Ovary (tissue), 9 donors: Measurements from ENCODE around the gene APP. TPM values are rescaled to one million over a fixed set of nuclear protein-coding genes. Genes with fewer than 3 reads are reported as not detected.

Experiments
- DNase-seq, 5 donors: peaks; one replicate each; pipeline ENCODE4 v3.0.0-alpha.2; 2019 to 2020
- H3K27ac ChIP-seq, 2 donors: fragments of 200-600 bp; one replicate each; pipeline versions ENCODE4 v1.5.1 to v1.8.0; 2019 to 2022
- H3K27me3 ChIP-seq: fragments of 200-600 bp; one replicate; pipeline ENCODE4 v1.8.0; 2022
- H3K36me3 ChIP-seq: fragments of 200-600 bp; sonication (generic); one replicate; pipeline ENCODE4 v1.5.1; 2019
- H3K4me1 ChIP-seq: one replicate; pipeline ENCODE4 v1.8.1; 2013; ENCODE audit warnings: mild to moderate bottlenecking, moderate library complexity; ENCODE audit not compliant: insufficient read depth
- H3K4me3 ChIP-seq: fragments of 200-600 bp; sonication (generic); one replicate; pipeline ENCODE4 v1.5.1; 2017
- H3K9me3 ChIP-seq, 2 donors: fragments of 200-600 bp in 1 of 2; sonication (generic) in 1 of 2; one replicate each; pipeline versions ENCODE4 v1.5.1 to v1.8.1; 2013 to 2019; ENCODE audit warnings: mild to moderate bottlenecking in 1 of 2, moderate library complexity in 1 of 2
- EP300 ChIP-seq: sonication (generic); formaldehyde crosslinking; IDR thresholded peaks from one replicate; pipeline ENCODE4 v1.6.1; 2017; ENCODE audit warnings: antibody characterized with exemption
- POLR2A ChIP-seq: fragments of 450-650 bp; IDR thresholded peaks from one replicate; pipeline ENCODE4 v1.6.1; 2017; ENCODE audit warnings: antibody characterized with exemption, mild to moderate bottlenecking, moderate library complexity
- WGBS, 3 donors: extraction: QIAGEN DNeasy Blood & Tissue Kit in 1 of 3; methylation state at CpG; one replicate each; pipeline versions ENCODE4 v1.1.5 to v1.1.7; 2013 to 2017; 5-methylcytosine and 5-hydroxymethylcytosine counted together
- intact Hi-C, 4 donors: fragments of 100-400 bp; cut with DNase I; formaldehyde crosslinking; loops; one replicate each; pipeline versions ENCODE4 v1.11.0 to v1.15.1; 2022 to 2023
- polyA plus RNA-seq, 2 donors: library from polyadenylated mRNA; stranded (reverse); fragments of 200-250 nt in 1 of 2; fragments of 350-450 nt in 1 of 2; fragmentation: Illumina TruSeq in 1 of 2; extraction: RNeasy Lipid Tissue Mini Kit (QIAGEN cat#74804) in 1 of 2; gene quantifications; one replicate each; pipeline ENCODE4 v1.2.3, GENCODE V29; 2013 to 2014
- total RNA-seq, 7 donors: library from RNA; depleted of rRNA in 2 of 7; stranded (reverse); fragments of >200 nt in 2 of 7; fragmentation: NEBNext Ultra II Directional in 3 of 7; extraction: Animal tissue kit (Norgen Biotek cat#: 25700) in 3 of 7; gene quantifications; one replicate each; pipeline versions ENCODE4 v1.1.0 to v1.2.4, GENCODE V29; 2016 to 2023
- TF ChIP-seq, protein P1 (sequence below), 3 donors: fragments of 450-650 bp in 2 of 3; fragments of 200-600 bp in 1 of 3; IDR thresholded peaks; one replicate each; pipeline versions ENCODE4 v1.5.1 to v1.8.0; 2016 to 2022; ENCODE audit warnings: antibody characterized with exemption in 3 of 3, mild to moderate bottlenecking in 1 of 3
- donor health status: DM: no; HTN: no; CAD: no; lungs with moderate emphysema.
- donor health status: DM: no; HTN: no; CAD: no.
- donor health status: Bipolar disorder and iron deficiency.
- donor health status: DM: yes; HTN: yes; CAD: no.
- donor health status: DM: no; HTN: no; CAD: no.
- donor health status: DM: yes; HTN: yes; CAD: no.

The APP gene
- total and polyA plus RNA-seq, 9 donors = 211 to 945 (median 364) TPM

DNA sequence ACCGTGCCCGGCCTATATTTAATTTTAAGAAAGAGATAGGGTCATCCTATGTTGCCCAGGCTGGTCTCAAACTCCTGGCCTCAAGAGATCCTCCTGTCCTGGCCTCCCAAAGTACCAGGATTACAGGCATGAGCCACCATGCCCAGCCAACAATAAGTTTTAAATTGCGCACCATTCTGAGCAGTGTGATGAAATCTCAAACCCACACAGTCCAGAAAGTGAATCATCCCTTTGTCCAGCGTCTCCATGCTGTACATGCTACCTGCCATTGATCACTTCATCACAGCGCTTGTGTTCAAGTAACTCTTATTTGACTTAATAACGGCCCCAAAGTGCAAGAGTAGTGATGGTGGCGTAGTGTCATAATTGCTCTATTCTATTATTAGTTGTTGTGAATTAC is 75.4 kb downstream of the APP start:
- Histone ChIP-seq H3K36me3 (no peaks in the 10 kb centered on the region), H3K4me3 (no peak overlapping the region), H3K27me3 (no peaks in the 10 kb centered on the region), H3K9me3 (no peaks in the 10 kb centered on the region), H3K27ac (no peak overlapping the region), H3K4me1 (no peaks in the 10 kb centered on the region)
- 95 to 97% (median 96%) methylated on average over 7 of the region's 7 CpGs for WGBS, 3 donors
- DNase-seq = no peak
- intact Hi-C loops = no loop called here
- no peak for TF ChIP-seq EP300
- TF ChIP-seq, protein P1, sequence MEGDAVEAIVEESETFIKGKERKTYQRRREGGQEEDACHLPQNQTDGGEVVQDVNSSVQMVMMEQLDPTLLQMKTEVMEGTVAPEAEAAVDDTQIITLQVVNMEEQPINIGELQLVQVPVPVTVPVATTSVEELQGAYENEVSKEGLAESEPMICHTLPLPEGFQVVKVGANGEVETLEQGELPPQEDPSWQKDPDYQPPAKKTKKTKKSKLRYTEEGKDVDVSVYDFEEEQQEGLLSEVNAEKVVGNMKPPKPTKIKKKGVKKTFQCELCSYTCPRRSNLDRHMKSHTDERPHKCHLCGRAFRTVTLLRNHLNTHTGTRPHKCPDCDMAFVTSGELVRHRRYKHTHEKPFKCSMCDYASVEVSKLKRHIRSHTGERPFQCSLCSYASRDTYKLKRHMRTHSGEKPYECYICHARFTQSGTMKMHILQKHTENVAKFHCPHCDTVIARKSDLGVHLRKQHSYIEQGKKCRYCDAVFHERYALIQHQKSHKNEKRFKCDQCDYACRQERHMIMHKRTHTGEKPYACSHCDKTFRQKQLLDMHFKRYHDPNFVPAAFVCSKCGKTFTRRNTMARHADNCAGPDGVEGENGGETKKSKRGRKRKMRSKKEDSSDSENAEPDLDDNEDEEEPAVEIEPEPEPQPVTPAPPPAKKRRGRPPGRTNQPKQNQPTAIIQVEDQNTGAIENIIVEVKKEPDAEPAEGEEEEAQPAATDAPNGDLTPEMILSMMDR (IDR thresholded peaks at IDR 0.05) = no peak
- no peak for TF ChIP-seq POLR2A

DNA sequence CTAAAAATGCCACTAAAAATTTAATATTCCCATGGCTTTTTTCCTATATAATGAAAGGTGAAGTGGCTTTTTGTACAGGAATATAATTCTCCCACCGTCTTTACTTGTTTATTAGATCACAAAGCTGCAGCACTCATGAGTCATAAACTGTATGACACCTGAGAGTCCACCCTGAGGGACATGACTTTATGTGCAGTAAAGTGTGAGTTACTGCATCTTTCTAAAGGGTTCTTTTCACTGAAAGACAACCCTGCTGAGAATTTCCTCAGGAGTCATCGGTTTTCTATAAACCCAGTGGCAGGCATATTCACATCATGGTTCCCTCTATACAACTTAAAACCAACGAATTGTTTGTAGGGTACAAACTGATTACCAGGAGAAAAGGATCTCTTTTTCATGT is 77.4 kb downstream of the APP start:
- TF ChIP-seq, protein P1 (IDR thresholded peaks at IDR 0.05) = no peak
- TF ChIP-seq POLR2A = no peak

DNA sequence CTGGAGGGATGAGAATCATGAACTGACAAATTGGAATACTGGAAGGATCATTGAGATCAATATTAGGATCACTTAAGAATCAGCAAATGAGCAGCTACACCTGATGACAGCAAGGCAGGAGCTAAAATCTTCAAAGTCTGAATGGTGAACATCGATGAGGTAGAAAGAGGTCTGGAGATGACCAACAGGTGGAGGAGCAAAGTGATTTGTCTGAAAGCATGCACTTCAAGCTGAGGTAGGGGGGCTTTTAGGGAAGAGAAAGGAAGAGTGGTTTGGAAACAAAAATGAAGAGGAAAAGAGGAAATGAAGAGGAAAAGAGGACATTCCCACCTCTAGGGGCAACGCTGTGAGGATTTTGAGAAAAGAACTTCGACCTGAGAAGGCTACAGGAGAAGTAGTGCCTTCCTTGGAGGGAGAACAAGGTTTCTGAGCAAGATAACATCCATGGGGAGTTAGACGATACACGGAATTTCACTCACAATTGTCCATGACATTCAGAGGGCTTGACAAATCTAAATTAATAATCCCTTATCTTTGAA is 79.0 kb downstream of the APP start:
- H3K27me3 ChIP-seq = no peaks in the 10 kb centered on the region
- intact Hi-C loops = no loop called here
- TF ChIP-seq POLR2A = no peak
- H3K9me3 ChIP-seq = no peaks in the 10 kb centered on the region
- no peaks in the 10 kb centered on the region for H3K4me1 ChIP-seq
- no peak overlapping the region for H3K27ac ChIP-seq
- 92 to 94% (median 94%) methylated on average over 5 of the region's 5 CpGs for WGBS, 3 donors
- no peak overlapping the region for H3K4me3 ChIP-seq
- no peaks in the 10 kb centered on the region for H3K36me3 ChIP-seq
- no peak for DNase-seq

More for the DNA sequence above, 77.4 kb downstream of the APP start:
- Histone ChIP-seq H3K4me1 (no peaks in the 10 kb centered on the region), H3K27ac (no peak overlapping the region), H3K36me3 (no peaks in the 10 kb centered on the region), H3K27me3 (no peaks in the 10 kb centered on the region), H3K9me3 (no peaks in the 10 kb centered on the region), H3K4me3 (no peak overlapping the region)
- intact Hi-C loops = no loop called here
- WGBS, 3 donors = 91 to 92% (median 91%) methylated on average over 3 of the region's 3 CpGs
- DNase-seq = no peak

DNA sequence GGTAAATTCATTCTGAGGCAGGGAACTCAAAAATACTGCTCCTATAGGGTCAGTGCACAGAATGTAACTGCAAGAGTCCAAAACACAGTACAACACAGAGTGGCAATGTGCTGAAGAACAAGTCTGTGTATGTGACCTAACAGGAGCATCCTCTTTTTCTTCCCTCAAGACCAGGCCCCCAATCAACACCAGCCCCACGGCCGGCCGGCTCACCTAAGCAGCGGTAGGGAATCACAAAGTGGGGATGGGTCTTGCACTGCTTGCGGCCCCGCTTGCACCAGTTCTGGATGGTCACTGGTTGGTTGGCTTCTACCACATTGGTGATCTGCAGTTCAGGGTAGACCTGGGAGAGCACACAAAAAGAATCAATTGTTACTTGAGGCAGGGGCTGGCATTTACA is 80.8 kb downstream of the APP start:
- Histone ChIP-seq H3K4me1 (no peaks in the 10 kb centered on the region), H3K4me3 (no peak overlapping the region), H3K27me3 (no peaks in the 10 kb centered on the region), H3K9me3 (no peaks in the 10 kb centered on the region), H3K27ac (no peak overlapping the region), H3K36me3 (no peaks in the 10 kb centered on the region)
- WGBS, 3 donors = 95 to 98% (median 95%) methylated on average over 6 of the region's 6 CpGs
- TF ChIP-seq, protein P1 (IDR thresholded peaks at IDR 0.05) = no peak
- TF ChIP-seq POLR2A (no peak), EP300 (no peak)
- intact Hi-C loops = no loop called here
- no peak for DNase-seq

DNA sequence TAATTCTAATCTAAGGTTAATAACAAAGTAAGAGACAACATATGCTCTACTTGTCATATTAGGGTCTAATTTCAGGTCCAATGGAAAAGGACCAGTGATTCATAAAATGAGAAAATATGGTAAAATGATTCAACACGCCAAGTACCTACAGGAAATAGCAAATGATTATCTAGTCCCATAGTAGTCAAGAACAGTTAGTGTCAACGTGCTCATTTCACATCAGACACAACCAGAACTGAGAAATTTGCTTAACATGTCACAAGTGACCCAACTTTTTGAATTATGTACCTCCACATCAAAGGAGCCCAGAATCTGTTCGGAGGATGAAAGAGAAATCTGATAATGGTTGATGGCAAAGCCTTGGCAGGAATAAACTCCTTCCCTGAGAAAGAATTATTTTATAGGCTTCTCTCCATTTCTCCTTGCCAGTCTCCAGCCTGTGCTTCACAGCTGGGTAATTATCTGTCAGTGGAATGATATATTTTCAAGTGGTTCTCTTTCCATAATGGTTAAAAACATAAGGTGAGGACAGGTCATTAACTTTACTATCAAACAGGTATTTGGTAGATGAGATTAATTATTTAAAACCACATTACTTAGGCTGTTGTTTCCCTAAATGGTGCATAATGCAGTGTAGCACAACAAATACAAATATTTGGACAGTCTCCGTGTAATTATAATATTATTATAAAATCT is 83.2 kb downstream of the APP start:
- intact Hi-C loops = no loop called here
- Histone ChIP-seq H3K4me3 (no peak overlapping the region), H3K9me3 (no peaks in the 10 kb centered on the region), H3K27me3 (no peaks in the 10 kb centered on the region), H3K36me3 (no peaks in the 10 kb centered on the region), H3K4me1 (no peaks in the 10 kb centered on the region), H3K27ac (no peak overlapping the region)
- TF ChIP-seq, protein P1 (IDR thresholded peaks at IDR 0.05) = no peak
- TF ChIP-seq EP300 = no peak
- TF ChIP-seq POLR2A = no peak
- WGBS, 3 donors = 54 to 76% (median 73%) methylated on average over 4 of the region's 4 CpGs
- no peak for DNase-seq
